GM23248 (cell line): Measurements from ENCODE around the gene PCID2. TPM values are rescaled to one million over a fixed set of nuclear protein-coding genes. Genes with fewer than 3 reads are reported as not detected.

Experiments
- DNase-seq: peaks from one replicate; pipeline ENCODE4 v3.0.0-alpha.2; 2015
- H2AFZ ChIP-seq: fragments of 200-600 bp; sonication (generic); 2 replicates; pipeline ENCODE4 v1.6.1; 2016; ENCODE audit warnings: antibody characterized with exemption
- H3F3A ChIP-seq: fragments of 200-600 bp; sonication (generic); 2 replicates; pipeline ENCODE4 v1.6.1; 2016; ENCODE audit warnings: mild to moderate bottlenecking, antibody characterized with exemption, mixed run types; ENCODE audit not compliant: insufficient read depth
- H3K27ac ChIP-seq: fragments of 200-600 bp; sonication (generic); 2 replicates; pipeline ENCODE4 v1.5.1; 2016; ENCODE audit warnings: mild to moderate bottlenecking
- H3K27me3 ChIP-seq: fragments of 200-600 bp; sonication (generic); replicated peaks from 2 replicates; pipeline ENCODE4 v1.6.1; 2016; ENCODE audit warnings: mild to moderate bottlenecking; ENCODE audit not compliant: insufficient read depth
- H3K36me3 ChIP-seq: fragments of 200-600 bp; sonication (generic); 2 replicates; pipeline ENCODE4 v1.6.1; 2016; ENCODE audit warnings: low read depth, mild to moderate bottlenecking
- H3K4me1 ChIP-seq: fragments of 200-600 bp; sonication (generic); 2 replicates; pipeline ENCODE4 v1.6.1; 2016; ENCODE audit warnings: mild to moderate bottlenecking; ENCODE audit not compliant: insufficient read depth
- H3K4me2 ChIP-seq: fragments of 200-600 bp; sonication (generic); one replicate; pipeline ENCODE4 v1.6.1; 2016; ENCODE audit warnings: mild to moderate bottlenecking; ENCODE audit not compliant: unreplicated experiment
- H3K4me3 ChIP-seq: fragments of 200-600 bp; sonication (generic); 2 replicates; pipeline ENCODE4 v1.5.1; 2016; ENCODE audit warnings: mild to moderate bottlenecking
- H3K79me2 ChIP-seq: fragments of 200-600 bp; sonication (generic); 2 replicates; pipeline ENCODE4 v1.6.1; 2016; ENCODE audit warnings: mild to moderate bottlenecking; ENCODE audit not compliant: insufficient read depth
- H3K9ac ChIP-seq: fragments of 200-600 bp; sonication (generic); 2 replicates; pipeline ENCODE4 v1.6.1; 2016; ENCODE audit warnings: mild to moderate bottlenecking
- H3K9me2 ChIP-seq: fragments of 200-600 bp; sonication (generic); 2 replicates; pipeline ENCODE4 v1.6.1; 2016; ENCODE audit warnings: mixed run types, mild to moderate bottlenecking, moderate library complexity; ENCODE audit not compliant: insufficient read depth
- H3K9me3 ChIP-seq: fragments of 200-600 bp; sonication (generic); one replicate; pipeline ENCODE4 v1.6.1; 2017; ENCODE audit warnings: low read depth
- H4K20me1 ChIP-seq: fragments of 200-600 bp; sonication (generic); 2 replicates; pipeline ENCODE4 v1.6.0; 2016; ENCODE audit not compliant: insufficient read depth
- EZH2 ChIP-seq: fragments of 200-600 bp; sonication (generic); IDR thresholded peaks from 2 replicates; pipeline ENCODE4 v1.6.1; 2018; ENCODE audit warnings: antibody characterized with exemption, mild to moderate bottlenecking; ENCODE audit not compliant: insufficient read depth, poor library complexity, severe bottlenecking
- EZH2phosphoT487 ChIP-seq: fragments of 200-600 bp; sonication (generic); IDR thresholded peaks from 2 replicates; pipeline ENCODE4 v1.6.1; 2018; ENCODE audit warnings: antibody characterized with exemption, moderate library complexity, mild to moderate bottlenecking, low read depth; ENCODE audit not compliant: insufficient read depth
- WGBS, 2 experiments: methylation state at CpG; one replicate each; pipeline ENCODE4 v1.1.6; 2015 to 2017; ENCODE audit warnings: low lambda C conversion rate in 2 of 2, low coverage in 1 of 2; ENCODE audit errors: missing lambda C conversion rate in 2 of 2; 5-methylcytosine and 5-hydroxymethylcytosine counted together
- in situ Hi-C: fragments of 300-500 bp; cut with MboI; formaldehyde crosslinking; loops from 2 replicates; pipeline ENCODE4 v1.15.0; 2020
- polyA plus RNA-seq: library from polyadenylated mRNA; unstranded; fragments of >200 nt; fragmentation: Nextera tagmentation; extraction: Ambion mirVana; gene quantifications from 2 replicates; pipeline ENCODE4 v1.2.1, GENCODE V29; 2016
- total RNA-seq: library from RNA; depleted of rRNA; stranded (reverse); fragments of >200 nt; shearing (Covaris generic); gene quantifications from 2 replicates; pipeline ENCODE4 v1.2.3, GENCODE V29; 2014

The PCID2 gene
- total and polyA plus RNA-seq, 2 experiments from 2014 or later = 58.3 to 60.7 TPM

GRCh38 chr13:113216254-113217048 lies 8.0 kb upstream of the PCID2 start:
- 4 to 5% methylated on average over 7 of the region's 7 CpGs for WGBS, 2 experiments

DNA sequence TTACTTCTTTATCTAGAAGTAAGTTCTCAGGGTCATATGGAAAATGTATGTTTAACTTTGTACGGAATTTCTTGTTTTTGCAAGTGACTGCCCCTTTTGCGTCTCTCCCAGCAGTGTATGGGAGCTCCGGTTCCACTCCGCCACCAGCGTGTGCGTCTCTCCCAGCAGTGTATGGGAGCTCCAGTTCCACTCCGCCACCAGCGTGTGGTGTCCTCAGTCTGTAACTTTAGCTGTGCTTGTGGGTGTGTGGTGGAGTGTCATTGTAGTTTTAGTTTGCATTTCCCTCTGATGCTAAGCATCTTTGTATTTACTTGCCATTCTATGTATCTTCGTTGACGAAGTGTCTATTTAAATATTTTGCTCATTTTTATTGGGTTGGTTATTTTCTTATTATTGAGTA lies 3.3 kb upstream of the PCID2 start:
- no peaks in the 10 kb centered on the region for H3K9me3 ChIP-seq
- H3K9me2 ChIP-seq = no peaks in the 10 kb centered on the region
- 95% methylated on average over 10 of the region's 10 CpGs for whole genome bisulfite sequencing, 2 experiments
- peaks cover 31% of the 10 kb centered on the region for H3F3A ChIP-seq
- peaks cover 83% of the 10 kb centered on the region for H3K79me2 ChIP-seq
- TF ChIP-seq EZH2phosphoT487 (no peak), EZH2 (no peak)
- H3K27ac ChIP-seq = no peak overlapping the region
- H3K27me3 ChIP-seq = no peaks in the 10 kb centered on the region
- H3K36me3 ChIP-seq = peaks cover 9% of the 10 kb centered on the region; the same call in 1 of the 2 replicates
- no peak overlapping the region for H3K4me2 ChIP-seq
- H3K4me3 ChIP-seq = peak overlapping the region; percentile 95; the same call in 1 of the 2 replicates
- peaks cover 30% of the 10 kb centered on the region for H3K4me1 ChIP-seq
- H2AFZ ChIP-seq = no peak overlapping the region
- no peak for DNase-seq
- peaks cover 38% of the 10 kb centered on the region for H4K20me1 ChIP-seq
- H3K9ac ChIP-seq = no peak overlapping the region
- in situ Hi-C loops = loop anchor here (10.0 kb wide), 1 partner anchor 177 kb away; no protein-coding TSS in a partner anchor

More at GRCh38 chr13:113216254-113217048, 8.0 kb upstream of the PCID2 start:
- H3K4me1 ChIP-seq = peaks cover 22% of the 10 kb centered on the region
- TF ChIP-seq EZH2 (no peak), EZH2phosphoT487 (no peak)
- DNase-seq = peak; percentile 85
- peaks cover 37% of the 10 kb centered on the region for H4K20me1 ChIP-seq
- H2AFZ ChIP-seq = no peak overlapping the region
- H3K79me2 ChIP-seq = peaks cover 100% of the 10 kb centered on the region
- H3K9ac ChIP-seq = peak overlapping the region; percentile 39
- peak overlapping the region; percentile 72 for H3K4me2 ChIP-seq
- H3K27ac ChIP-seq = peak overlapping the region; percentile 64
- no peaks in the 10 kb centered on the region for H3K9me3 ChIP-seq
- peaks cover 8% of the 10 kb centered on the region; the same call in 1 of the 2 replicates for H3K36me3 ChIP-seq
- in situ Hi-C loops = loop anchor here (10.0 kb wide), 1 partner anchor 182 kb away; no protein-coding TSS in a partner anchor
- H3K4me3 ChIP-seq = peak overlapping the region; percentile 7
- H3F3A ChIP-seq = peaks cover 31% of the 10 kb centered on the region
- no peaks in the 10 kb centered on the region for H3K9me2 ChIP-seq
- no peaks in the 10 kb centered on the region for H3K27me3 ChIP-seq

GRCh38 chr13:113210833-113211232 lies 2.4 kb upstream of the PCID2 start:
- peak overlapping the region; percentile 97; the same call in 1 of the 2 replicates for H3K27ac ChIP-seq
- no peaks in the 10 kb centered on the region for H3K9me3 ChIP-seq
- H3K4me1 ChIP-seq = peaks cover 29% of the 10 kb centered on the region
- no peak overlapping the region for H2AFZ ChIP-seq
- H3F3A ChIP-seq = peaks cover 23% of the 10 kb centered on the region
- WGBS, 2 experiments = 78 to 83% methylated on average over 6 of the region's 6 CpGs
- peaks cover 29% of the 10 kb centered on the region for H4K20me1 ChIP-seq
- no peaks in the 10 kb centered on the region for H3K27me3 ChIP-seq
- H3K4me2 ChIP-seq = peak overlapping the region; percentile 95
- in situ Hi-C loops = loop anchor here (10.0 kb wide), 1 partner anchor 176 kb away; no protein-coding TSS in a partner anchor
- peaks cover 9% of the 10 kb centered on the region; the same call in 1 of the 2 replicates for H3K36me3 ChIP-seq
- H3K79me2 ChIP-seq = peaks cover 83% of the 10 kb centered on the region
- H3K4me3 ChIP-seq = peak overlapping the region; percentile 95
- DNase-seq = no peak
- peak overlapping the region; percentile 98 for H3K9ac ChIP-seq
- H3K9me2 ChIP-seq = no peaks in the 10 kb centered on the region
- no peak for TF ChIP-seq EZH2
- no peak for TF ChIP-seq EZH2phosphoT487

- H3K9ac ChIP-seq = peak overlapping the region; percentile 98
- H3K79me2 ChIP-seq = peaks cover 83% of the 10 kb centered on the region
- no peaks in the 10 kb centered on the region for H3K27me3 ChIP-seq
- peak overlapping the region; percentile 70 for H2AFZ ChIP-seq
- 1% methylated on average over 21 to 42 of the region's 67 CpGs for WGBS, 2 experiments
- H3K9me3 ChIP-seq = no peaks in the 10 kb centered on the region
- H3F3A ChIP-seq = peaks cover 32% of the 10 kb centered on the region
- peak overlapping the region; percentile 95 for H3K4me2 ChIP-seq
- in situ Hi-C loops = loop anchor here (10.0 kb wide), 1 partner anchor 175 kb away; no protein-coding TSS in a partner anchor
- H3K4me3 ChIP-seq = peak overlapping the region; percentile 95
- H3K27ac ChIP-seq = peak overlapping the region; percentile 97
- H4K20me1 ChIP-seq = peaks cover 24% of the 10 kb centered on the region
- no peaks in the 10 kb centered on the region for H3K9me2 ChIP-seq
- H3K36me3 ChIP-seq = peaks cover 9% of the 10 kb centered on the region; the same call in 1 of the 2 replicates
- peak; percentile 83 for DNase-seq
- TF ChIP-seq EZH2phosphoT487 (no peak), EZH2 (no peak)
- peaks cover 38% of the 10 kb centered on the region for H3K4me1 ChIP-seq
Measured at GRCh38 chr13:113209759-113210421, 1.4 kb upstream of the PCID2 start.
